Adrenal gland (tissue), 12 donors: ENCODE data around the gene NOL9. TPM values are rescaled to one million over a fixed set of nuclear protein-coding genes. Genes with fewer than 3 reads are reported as not detected.

Experiments used
- DNase-seq, 7 donors: peaks; one replicate each; pipeline ENCODE4 v3.0.0-alpha.2; 2019 to 2020
- H3K27ac ChIP-seq, 5 donors: fragments of 200-600 bp; sonication (generic) in 4 of 5; 1 replicate in 3 of 5; 2 replicates in 2 of 5; pipeline versions ENCODE4 v1.5.1 to v1.8.0; 2016 to 2020; ENCODE audit warnings: mild to moderate bottlenecking in 1 of 5
- H3K27me3 ChIP-seq: fragments of 200-600 bp; 2 replicates; pipeline ENCODE4 v1.8.0; 2021
- H3K36me3 ChIP-seq, 2 donors: fragments of 200-600 bp; replicated peaks in 1 of 2; 1 replicate in 1 of 2; 2 replicates in 1 of 2; pipeline versions ENCODE4 v1.5.1 to v1.8.0; 2018 to 2022
- H3K4me1 ChIP-seq, 2 donors: fragments of 200-600 bp; replicated peaks in 1 of 2; 1 replicate in 1 of 2; 2 replicates in 1 of 2; pipeline versions ENCODE4 v1.5.1 to v1.8.0; 2018 to 2021
- H3K4me3 ChIP-seq, 4 donors: fragments of 200-600 bp; sonication (generic) in 3 of 4; one replicate each; pipeline ENCODE4 v1.5.1; 2016 to 2018
- H3K9me3 ChIP-seq, 3 donors: fragments of 200-600 bp; sonication (generic) in 1 of 3; replicated peaks in 1 of 3; 1 replicate in 2 of 3; 2 replicates in 1 of 3; pipeline versions ENCODE4 v1.5.1 to v1.8.0; 2016 to 2021
- POLR2A ChIP-seq, 2 donors: fragments of 450-650 bp; IDR thresholded peaks; one replicate each; pipeline ENCODE4 v1.6.1; 2017; ENCODE audit warnings: antibody characterized with exemption in 2 of 2, mild to moderate bottlenecking in 2 of 2, moderate library complexity in 1 of 2
- WGBS, 4 donors: extraction: QIAGEN DNeasy Blood & Tissue Kit in 2 of 4; methylation state at CpG; one replicate each; pipeline versions ENCODE4 v1.1.5 to v1.1.7; 2013 to 2017; 5-methylcytosine and 5-hydroxymethylcytosine counted together
- intact Hi-C, 2 donors: fragments of 100-400 bp; cut with DNase I; formaldehyde crosslinking; loops; one replicate each; pipeline versions ENCODE4 v1.14.1 to v1.15.0; 2022 to 2023
- polyA plus RNA-seq, 3 donors: library from polyadenylated mRNA; stranded (reverse); fragments of 200-250 nt in 2 of 3; fragments of 350-450 nt in 1 of 3; fragmentation: Illumina TruSeq in 1 of 3; extraction: RNeasy Lipid Tissue Mini Kit (QIAGEN cat#74804) in 1 of 3; gene quantifications; one replicate each; pipeline ENCODE4 v1.2.3, GENCODE V29; 2013 to 2014
- total RNA-seq, 9 donors: library from RNA; depleted of rRNA in 4 of 9; stranded (reverse); fragments of >200 nt in 4 of 9; fragments of 120-200 nt in 1 of 9; fragmentation: NEBNext Ultra II Directional in 1 of 9; extraction: Animal tissue kit (Norgen Biotek cat#: 25700) in 1 of 9; gene quantifications; one replicate each; pipeline versions ENCODE4 v1.1.0 to v1.2.4, GENCODE V29; 2013 to 2023
- TF ChIP-seq, protein P1 (sequence below), 6 experiments: fragments of 450-650 bp in 4 of 6; fragments of 200-600 bp in 2 of 6; sonication (generic) in 1 of 6; IDR thresholded peaks; 1 replicate in 5 of 6; 2 replicates in 1 of 6; pipeline versions ENCODE4 v1.5.1 to v1.8.0; 2016 to 2021; ENCODE audit warnings: antibody characterized with exemption in 6 of 6, mild to moderate bottlenecking in 2 of 6, moderate library complexity in 1 of 6
- donor health status: healthy with polysubstance abuse.
- donor health status: Bipolar disorder and iron deficiency.
- donor health status: DM: yes; HTN: yes; CAD: no.
- donor health status: DM: no; HTN: no; CAD: no.
- donor health status: DM: no; HTN: no; CAD: no.
- donor health status: DM: yes; HTN: yes; CAD: no.

Gene NOL9
- total and polyA plus RNA-seq, 12 donors = 5.9 to 39.7 (median 19.7) TPM

GRCh38 chr1:6585081-6585722 is 30.9 kb upstream of the NOL9 start:
- DNase-seq = no peak
- Histone ChIP-seq H3K4me1 (peaks cover 23 to 53% of the 10 kb centered on the region in 2 donors), H3K9me3 (no peaks in the 10 kb centered on the region), H3K4me3 (no peak overlapping the region), H3K27ac (no peak overlapping the region), H3K36me3 (peaks cover 0 to 23% of the 10 kb centered on the region in 2 donors), H3K27me3 (no peaks in the 10 kb centered on the region)
- intact Hi-C loops = no loop called here
- TF ChIP-seq, protein P1, sequence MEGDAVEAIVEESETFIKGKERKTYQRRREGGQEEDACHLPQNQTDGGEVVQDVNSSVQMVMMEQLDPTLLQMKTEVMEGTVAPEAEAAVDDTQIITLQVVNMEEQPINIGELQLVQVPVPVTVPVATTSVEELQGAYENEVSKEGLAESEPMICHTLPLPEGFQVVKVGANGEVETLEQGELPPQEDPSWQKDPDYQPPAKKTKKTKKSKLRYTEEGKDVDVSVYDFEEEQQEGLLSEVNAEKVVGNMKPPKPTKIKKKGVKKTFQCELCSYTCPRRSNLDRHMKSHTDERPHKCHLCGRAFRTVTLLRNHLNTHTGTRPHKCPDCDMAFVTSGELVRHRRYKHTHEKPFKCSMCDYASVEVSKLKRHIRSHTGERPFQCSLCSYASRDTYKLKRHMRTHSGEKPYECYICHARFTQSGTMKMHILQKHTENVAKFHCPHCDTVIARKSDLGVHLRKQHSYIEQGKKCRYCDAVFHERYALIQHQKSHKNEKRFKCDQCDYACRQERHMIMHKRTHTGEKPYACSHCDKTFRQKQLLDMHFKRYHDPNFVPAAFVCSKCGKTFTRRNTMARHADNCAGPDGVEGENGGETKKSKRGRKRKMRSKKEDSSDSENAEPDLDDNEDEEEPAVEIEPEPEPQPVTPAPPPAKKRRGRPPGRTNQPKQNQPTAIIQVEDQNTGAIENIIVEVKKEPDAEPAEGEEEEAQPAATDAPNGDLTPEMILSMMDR (IDR thresholded peaks at IDR 0.05) = peak in 1 of 6 experiments; percentile 32
- TF ChIP-seq POLR2A (IDR thresholded peaks at IDR 0.05) = no peak
- 85 to 94% (median 90%) methylated on average over 9 to 12 of the region's 12 CpGs for WGBS, 4 donors

- no peak overlapping the region for H3K4me3 ChIP-seq
- no peak overlapping the region for H3K27ac ChIP-seq
- 80 to 84% (median 83%) methylated on average over 16 to 21 of the region's 21 CpGs for WGBS, 4 donors
- intact Hi-C loops = no loop called here
- H3K4me1 ChIP-seq = peaks cover 25 to 53% of the 10 kb centered on the region in 2 donors
- no peaks in the 10 kb centered on the region for H3K27me3 ChIP-seq
- no peak for DNase-seq
- peaks cover 0 to 15% of the 10 kb centered on the region in 2 donors for H3K36me3 ChIP-seq
- no peak for TF ChIP-seq POLR2A (IDR thresholded peaks at IDR 0.05)
- TF ChIP-seq, protein P1 (IDR thresholded peaks at IDR 0.05) = peak in 1 of 6 experiments; percentile 19
- no peaks in the 10 kb centered on the region for H3K9me3 ChIP-seq
These were observed 30.1 kb upstream of the NOL9 start for GRCh38 chr1:6584126-6585080.

- Histone ChIP-seq H3K9me3 (no peaks in the 10 kb centered on the region), H3K4me1 (peaks cover 17 to 41% of the 10 kb centered on the region in 2 donors), H3K27me3 (no peaks in the 10 kb centered on the region), H3K36me3 (no peaks in the 10 kb centered on the region), H3K27ac (peak overlapping the region in 2 of 5 donors; percentile 23 to 25), H3K4me3 (no peak overlapping the region)
- no peak for DNase-seq
- WGBS, 4 donors = 75 to 89% (median 82%) methylated on average over 1 of the region's 1 CpG
- intact Hi-C loops = no loop called here
- no peak for TF ChIP-seq POLR2A (IDR thresholded peaks at IDR 0.05)
These were observed 28.1 kb upstream of the NOL9 start for GRCh38 chr1:6582370-6582769.

- intact Hi-C loops = no loop called here
- Histone ChIP-seq H3K9me3 (no peaks in the 10 kb centered on the region), H3K36me3 (no peaks in the 10 kb centered on the region), H3K27me3 (no peaks in the 10 kb centered on the region), H3K4me1 (peaks cover 17 to 34% of the 10 kb centered on the region in 2 donors), H3K4me3 (no peak overlapping the region), H3K27ac (peak overlapping the region in 3 of 5 donors; percentile 40 to 95 (median 86))
- TF ChIP-seq, protein P1 (IDR thresholded peaks at IDR 0.05) = no peak
- no peak for TF ChIP-seq POLR2A (IDR thresholded peaks at IDR 0.05)
- DNase-seq = peak in 2 of 7 donors; percentile 27 to 37
- 66 to 81% (median 69%) methylated on average over 4 to 10 of the region's 10 CpGs for WGBS, 4 donors
These were observed 27.4 kb upstream of the NOL9 start for GRCh38 chr1:6581561-6582305.
